ENCODE results near the gene DHRS2. TPM values are rescaled to one million over a fixed set of nuclear protein-coding genes. Genes with fewer than 3 reads are reported as not detected.

Gene DHRS2
- total RNA-seq, 2 donors from 2014 or later, result not detected

DNA sequence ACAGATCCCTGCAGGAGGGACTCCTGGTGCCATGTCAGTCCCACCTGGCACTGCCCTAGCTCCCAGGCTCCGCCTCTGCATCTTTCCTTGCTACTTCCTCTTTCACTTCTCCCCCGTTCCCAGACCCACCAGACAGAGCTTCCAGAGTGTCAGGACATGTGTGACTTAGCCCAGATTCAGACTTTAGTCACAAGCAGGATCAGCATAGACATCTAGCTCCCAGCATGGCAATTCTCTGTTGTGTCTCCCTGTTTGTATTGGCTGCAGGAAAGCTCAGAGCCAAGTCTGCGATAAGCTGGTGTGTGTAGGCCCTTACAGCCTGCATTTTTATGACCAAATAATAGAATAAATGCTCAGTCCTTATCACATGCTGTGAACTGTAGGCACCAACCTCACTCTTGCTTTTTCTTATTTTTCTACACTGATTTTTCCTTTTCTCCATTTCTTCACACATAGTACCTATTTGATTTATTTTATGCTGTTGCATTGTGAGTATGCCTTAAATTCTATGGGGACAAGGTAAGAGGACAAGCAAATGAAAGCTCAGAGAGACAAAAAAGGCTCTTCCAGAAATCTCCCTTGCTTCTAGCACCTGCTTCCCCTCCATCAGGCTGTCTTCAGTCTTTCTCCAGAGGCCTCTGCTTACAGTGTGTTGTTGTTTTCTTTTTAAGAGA lies 5.9 kb downstream of the DHRS2 start:
- H3K9me3 ChIP-seq, result no peaks in the 10 kb centered on the region
- no peak for DNase-seq (ENCODE audit: low spot score)
- no peak overlapping the region for H3K4me3 ChIP-seq
- peaks cover 0 to 10% of the 10 kb centered on the region in 2 donors for H3K4me1 ChIP-seq
- TF ChIP-seq, protein P1, sequence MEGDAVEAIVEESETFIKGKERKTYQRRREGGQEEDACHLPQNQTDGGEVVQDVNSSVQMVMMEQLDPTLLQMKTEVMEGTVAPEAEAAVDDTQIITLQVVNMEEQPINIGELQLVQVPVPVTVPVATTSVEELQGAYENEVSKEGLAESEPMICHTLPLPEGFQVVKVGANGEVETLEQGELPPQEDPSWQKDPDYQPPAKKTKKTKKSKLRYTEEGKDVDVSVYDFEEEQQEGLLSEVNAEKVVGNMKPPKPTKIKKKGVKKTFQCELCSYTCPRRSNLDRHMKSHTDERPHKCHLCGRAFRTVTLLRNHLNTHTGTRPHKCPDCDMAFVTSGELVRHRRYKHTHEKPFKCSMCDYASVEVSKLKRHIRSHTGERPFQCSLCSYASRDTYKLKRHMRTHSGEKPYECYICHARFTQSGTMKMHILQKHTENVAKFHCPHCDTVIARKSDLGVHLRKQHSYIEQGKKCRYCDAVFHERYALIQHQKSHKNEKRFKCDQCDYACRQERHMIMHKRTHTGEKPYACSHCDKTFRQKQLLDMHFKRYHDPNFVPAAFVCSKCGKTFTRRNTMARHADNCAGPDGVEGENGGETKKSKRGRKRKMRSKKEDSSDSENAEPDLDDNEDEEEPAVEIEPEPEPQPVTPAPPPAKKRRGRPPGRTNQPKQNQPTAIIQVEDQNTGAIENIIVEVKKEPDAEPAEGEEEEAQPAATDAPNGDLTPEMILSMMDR (IDR thresholded peaks at IDR 0.05), result no peak
- H3K36me3 ChIP-seq, result no peaks in the 10 kb centered on the region
- H3K27ac ChIP-seq, result no peak overlapping the region
- H3K27me3 ChIP-seq, result no peaks in the 10 kb centered on the region

DNA sequence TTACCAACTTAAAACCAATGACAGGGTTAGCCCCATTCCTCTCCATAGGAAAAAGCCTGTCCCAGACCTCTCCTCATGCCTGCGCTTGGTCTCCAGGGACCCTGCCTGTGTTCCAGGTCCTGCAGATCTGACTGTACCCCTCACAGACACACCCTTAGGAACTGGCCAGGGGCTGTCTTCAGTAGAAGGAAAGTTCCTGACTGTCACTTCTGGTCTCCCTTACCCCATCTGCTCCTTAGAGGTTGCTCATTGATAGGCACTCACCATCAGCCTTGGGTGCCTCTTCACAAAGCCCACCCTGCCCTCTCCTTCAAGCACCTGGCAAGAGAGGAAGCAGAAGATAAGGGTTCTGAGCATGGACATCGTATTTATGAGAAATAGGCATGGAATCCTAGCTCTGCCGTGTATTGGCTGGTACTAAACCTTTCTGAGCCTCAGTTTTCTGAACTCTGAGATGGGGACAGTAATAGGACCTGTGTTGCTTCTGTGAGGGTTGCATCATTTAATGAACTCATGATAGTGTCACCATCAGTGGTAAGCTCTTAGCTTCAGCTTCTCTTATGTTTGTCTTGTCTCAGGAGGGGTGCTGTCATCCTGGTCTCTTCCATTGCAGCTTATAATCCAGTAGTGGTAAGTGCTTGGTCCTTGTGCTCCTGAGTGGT lies 7.5 kb downstream of the DHRS2 start:
- H3K9me3 ChIP-seq, result no peaks in the 10 kb centered on the region
- no peak for DNase-seq (ENCODE audit: low spot score)
- peaks cover 0 to 10% of the 10 kb centered on the region in 2 donors for H3K4me1 ChIP-seq
- no peaks in the 10 kb centered on the region for H3K27me3 ChIP-seq
- H3K4me3 ChIP-seq, result no peak overlapping the region
- TF ChIP-seq, protein P1 (IDR thresholded peaks at IDR 0.05), result no peak
- H3K27ac ChIP-seq, result no peak overlapping the region
- no peaks in the 10 kb centered on the region for H3K36me3 ChIP-seq

DNA sequence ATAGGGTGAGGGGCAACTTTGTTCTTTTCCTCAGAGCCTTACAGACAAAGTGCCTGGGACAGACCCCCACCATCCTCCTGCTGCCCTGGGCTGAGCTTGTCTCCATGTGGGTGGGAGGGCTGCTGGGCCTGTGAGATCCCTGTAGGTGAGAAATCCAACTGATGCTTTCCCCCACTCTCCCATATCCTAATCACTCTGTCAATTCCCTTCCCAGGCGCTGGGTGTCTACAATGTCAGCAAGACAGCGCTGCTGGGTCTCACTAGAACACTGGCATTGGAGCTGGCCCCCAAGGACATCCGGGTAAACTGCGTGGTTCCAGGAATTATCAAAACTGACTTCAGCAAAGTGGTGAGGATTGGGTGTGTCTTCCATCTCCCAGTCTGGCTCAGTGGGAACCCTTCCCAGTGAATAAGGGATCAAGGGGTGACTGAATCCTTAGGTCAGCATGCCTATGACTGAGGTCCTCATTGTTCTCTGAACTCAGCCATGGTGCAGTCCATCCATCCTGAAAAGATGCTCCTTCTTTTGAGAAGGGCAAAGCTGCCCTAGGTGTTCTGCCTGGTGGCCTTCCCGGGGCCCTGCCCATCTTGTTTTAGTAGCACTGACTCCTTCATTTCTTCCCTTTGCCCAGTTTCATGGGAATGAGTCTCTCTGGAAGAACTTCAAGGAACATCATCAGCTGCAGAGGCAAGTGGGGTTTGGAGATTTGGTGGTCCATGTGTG lies 8.2 kb downstream of the DHRS2 start:
- H3K9me3 ChIP-seq, result no peaks in the 10 kb centered on the region

DNA sequence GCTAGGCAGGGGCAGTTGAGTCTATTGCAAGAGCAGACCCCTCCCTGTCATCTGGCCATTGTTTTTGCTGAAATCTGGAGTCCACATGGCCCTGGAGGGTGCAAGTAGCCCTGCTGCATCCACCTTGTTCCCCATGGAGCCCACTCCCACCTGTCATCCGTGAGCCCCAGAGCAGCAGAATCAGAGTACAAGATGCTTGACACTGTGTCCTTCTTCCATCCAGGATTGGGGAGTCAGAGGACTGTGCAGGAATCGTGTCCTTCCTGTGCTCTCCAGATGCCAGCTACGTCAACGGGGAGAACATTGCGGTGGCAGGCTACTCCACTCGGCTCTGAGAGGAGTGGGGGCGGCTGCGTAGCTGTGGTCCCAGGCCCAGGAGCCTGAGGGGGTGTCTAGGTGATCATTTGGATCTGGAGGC lies 8.8 kb downstream of the DHRS2 start:
- H3K4me1 ChIP-seq, result peaks cover 0 to 10% of the 10 kb centered on the region in 2 donors
- H3K27ac ChIP-seq, result no peak overlapping the region
- H3K36me3 ChIP-seq, result no peaks in the 10 kb centered on the region
- no peaks in the 10 kb centered on the region for H3K9me3 ChIP-seq
- TF ChIP-seq, protein P1 (IDR thresholded peaks at IDR 0.05), result no peak
- no peak for DNase-seq (ENCODE audit: low spot score)
- H3K4me3 ChIP-seq, result no peak overlapping the region
- H3K27me3 ChIP-seq, result no peaks in the 10 kb centered on the region

More for the DNA sequence above, 8.2 kb downstream of the DHRS2 start:
- Histone ChIP-seq H3K4me3 (no peak overlapping the region), H3K4me1 (peaks cover 0 to 10% of the 10 kb centered on the region in 2 donors), H3K27ac (no peak overlapping the region), H3K36me3 (no peaks in the 10 kb centered on the region), H3K27me3 (no peaks in the 10 kb centered on the region)
- TF ChIP-seq, protein P1 (IDR thresholded peaks at IDR 0.05), result no peak
- DNase-seq (ENCODE audit: low spot score), result no peak

DNA sequence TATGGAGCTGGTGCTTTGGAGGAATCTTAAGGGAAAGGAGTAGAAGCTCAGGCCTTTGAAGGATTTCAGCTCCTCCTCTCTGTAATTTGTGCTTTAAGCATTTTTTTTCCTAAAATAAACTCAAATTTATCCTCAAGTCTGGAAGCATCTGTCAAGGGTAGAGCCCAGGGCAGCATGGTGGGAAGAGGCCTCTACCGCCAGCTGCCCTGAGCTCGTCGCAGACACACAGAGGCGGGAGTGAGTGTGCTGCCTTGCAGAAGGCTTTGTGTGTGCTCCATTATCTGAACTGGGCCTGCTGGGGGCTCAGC lies 9.3 kb downstream of the DHRS2 start:
- H3K36me3 ChIP-seq, result no peaks in the 10 kb centered on the region
- no peak overlapping the region for H3K4me3 ChIP-seq
- no peak for DNase-seq (ENCODE audit: low spot score)
- TF ChIP-seq, protein P1 (IDR thresholded peaks at IDR 0.05), result no peak
- H3K27ac ChIP-seq, result no peak overlapping the region
- peaks cover 0 to 5% of the 10 kb centered on the region in 2 donors for H3K4me1 ChIP-seq
- H3K9me3 ChIP-seq, result no peaks in the 10 kb centered on the region
- no peaks in the 10 kb centered on the region for H3K27me3 ChIP-seq
